ENCODE data around the gene GNPTAB. TPM values are rescaled to one million over a fixed set of nuclear protein-coding genes. Genes with fewer than 3 reads are reported as not detected.

Gene GNPTAB
- total RNA-seq, 1 experiment from 2014 or later: 26.5 TPM

- no peak for DNase-seq
- no peaks in the 10 kb centered on the region for H3K36me3 ChIP-seq (ENCODE audit: low read depth)
- no peak overlapping the region for H2AFZ ChIP-seq
- no TSS peak for BruUV-seq (replicated peaks)
- H3K4me3 ChIP-seq: no peak overlapping the region
- no peaks in the 10 kb centered on the region for H4K20me1 ChIP-seq (ENCODE audit: insufficient read depth)
- POLR2A ChIA-PET (ENCODE audit: unreplicated experiment): interaction anchor here (0.8 kb wide), 1 partner anchor 1036 kb away, joined by 5 read pairs; no protein-coding TSS in a partner anchor
- no peaks in the 10 kb centered on the region for H3F3A ChIP-seq (ENCODE audit: insufficient read depth, low read depth)
- no peaks in the 10 kb centered on the region for H3K27me3 ChIP-seq (ENCODE audit: insufficient read depth, low read depth)
- H3K4me2 ChIP-seq: no peak overlapping the region
- no peaks in the 10 kb centered on the region for H3K79me2 ChIP-seq (ENCODE audit: low read depth)
- intact Hi-C loops (cut with micrococcal nuclease; ENCODE audit: unreplicated experiment): no loop called here
- CTCF ChIA-PET: no interaction called here
- no peak for TF ChIP-seq EZH2 (IDR thresholded peaks at IDR 0.05; ENCODE audit: low read depth)
- TF ChIP-seq CTCF (conservative IDR thresholded peaks at IDR 0.05): no peak
- no peaks in the 10 kb centered on the region for H3K9me3 ChIP-seq (ENCODE audit: insufficient read depth, low read depth)
- no peaks in the 10 kb centered on the region for H3K9me2 ChIP-seq (ENCODE audit: insufficient read depth)
- no peaks in the 10 kb centered on the region for H3K4me1 ChIP-seq (replicated peaks; ENCODE audit: insufficient read depth)
- H3K27ac ChIP-seq: no peak overlapping the region
These were observed 50.2 kb downstream of the GNPTAB start for GRCh38 chr12:101780599-101780998.

GRCh38 chr12:101779626-101780025 lies 51.1 kb downstream of the GNPTAB start:
- Histone ChIP-seq H3K9me3 (ENCODE audit: insufficient read depth, low read depth) (no peaks in the 10 kb centered on the region), H3K4me3 (no peak overlapping the region), H3K79me2 (ENCODE audit: low read depth) (no peaks in the 10 kb centered on the region), H3F3A (ENCODE audit: insufficient read depth, low read depth) (no peaks in the 10 kb centered on the region), H2AFZ (no peak overlapping the region), H3K27me3 (ENCODE audit: insufficient read depth, low read depth) (no peaks in the 10 kb centered on the region), H3K36me3 (ENCODE audit: low read depth) (no peaks in the 10 kb centered on the region), H3K27ac (no peak overlapping the region), H3K4me1 (replicated peaks; ENCODE audit: insufficient read depth) (no peaks in the 10 kb centered on the region), H3K4me2 (no peak overlapping the region), H3K9me2 (ENCODE audit: insufficient read depth) (no peaks in the 10 kb centered on the region), H4K20me1 (ENCODE audit: insufficient read depth) (no peaks in the 10 kb centered on the region)
- CTCF ChIA-PET: no interaction called here
- POLR2A ChIA-PET (ENCODE audit: unreplicated experiment): no interaction called here
- DNase-seq: no peak
- no TSS peak for BruUV-seq (replicated peaks)
- TF ChIP-seq CTCF (conservative IDR thresholded peaks at IDR 0.05) (no peak), EZH2 (IDR thresholded peaks at IDR 0.05; ENCODE audit: low read depth) (no peak)
- intact Hi-C loops (cut with micrococcal nuclease; ENCODE audit: unreplicated experiment): loop anchor here (10.0 kb wide), 2 partner anchors 315 to 525 kb away; no protein-coding TSS in a partner anchor

GRCh38 chr12:101779200-101779599 lies 51.6 kb downstream of the GNPTAB start:
- intact Hi-C loops (cut with micrococcal nuclease; ENCODE audit: unreplicated experiment): loop anchor here (10.0 kb wide), 2 partner anchors 316 to 526 kb away; no protein-coding TSS in a partner anchor
- no TSS peak for BruUV-seq (replicated peaks)
- H3K4me1 ChIP-seq (replicated peaks; ENCODE audit: insufficient read depth): no peaks in the 10 kb centered on the region
- CTCF ChIA-PET: no interaction called here
- H3K4me3 ChIP-seq: no peak overlapping the region
- no peak overlapping the region for H3K4me2 ChIP-seq
- POLR2A ChIA-PET (ENCODE audit: unreplicated experiment): no interaction called here
- H3F3A ChIP-seq (ENCODE audit: insufficient read depth, low read depth): no peaks in the 10 kb centered on the region
- no peak overlapping the region for H3K27ac ChIP-seq
- H4K20me1 ChIP-seq (ENCODE audit: insufficient read depth): no peaks in the 10 kb centered on the region
- no peaks in the 10 kb centered on the region for H3K9me2 ChIP-seq (ENCODE audit: insufficient read depth)
- TF ChIP-seq CTCF (conservative IDR thresholded peaks at IDR 0.05): no peak
- TF ChIP-seq EZH2 (IDR thresholded peaks at IDR 0.05; ENCODE audit: low read depth): no peak
- no peaks in the 10 kb centered on the region for H3K36me3 ChIP-seq (ENCODE audit: low read depth)
- no peak for DNase-seq
- no peak overlapping the region for H2AFZ ChIP-seq
- H3K9me3 ChIP-seq (ENCODE audit: insufficient read depth, low read depth): no peaks in the 10 kb centered on the region
- no peaks in the 10 kb centered on the region for H3K27me3 ChIP-seq (ENCODE audit: insufficient read depth, low read depth)
- no peaks in the 10 kb centered on the region for H3K79me2 ChIP-seq (ENCODE audit: low read depth)

Data from PC-9 (cell line).